Cardiac muscle cell (in vitro differentiated cells and primary cell): ENCODE results near the gene RPL4. TPM values are rescaled to one million over a fixed set of nuclear protein-coding genes. Genes with fewer than 3 reads are reported as not detected.
A peak's percentile ranks its signal among the peaks of the same experiment; 100 is the strongest.

Experiments used
- DNase-seq, 2 donors: peaks; one replicate each; pipeline versions ENCODE4 v3.0.0 to v3.0.0-alpha.2; 2010 to 2017; ENCODE audit warnings: low read depth in 1 of 2, low spot score in 1 of 2
- H3K27ac ChIP-seq: fragments of 200-600 bp; sonication (generic); 2 replicates; pipeline ENCODE4 v1.5.1; 2016
- H3K27me3 ChIP-seq: fragments of 200-600 bp; sonication (generic); 2 replicates; pipeline ENCODE4 v1.6.0; 2016; ENCODE audit warnings: control low read depth
- H3K36me3 ChIP-seq: fragments of 200-600 bp; sonication (generic); 2 replicates; pipeline ENCODE4 v1.5.1; 2016; ENCODE audit warnings: control low read depth
- H3K4me1 ChIP-seq: fragments of 200-600 bp; sonication (generic); 2 replicates; pipeline ENCODE4 v1.8.1; 2017; ENCODE audit warnings: low read depth, mild to moderate bottlenecking, mixed run types
- H3K4me3 ChIP-seq: fragments of 200-600 bp; sonication (generic); 2 replicates; pipeline ENCODE4 v1.5.1; 2016; ENCODE audit warnings: mild to moderate bottlenecking
- H3K9me3 ChIP-seq: fragments of 200-600 bp; sonication (generic); 2 replicates; pipeline ENCODE4 v1.5.1; 2017; ENCODE audit warnings: low read depth, mild to moderate bottlenecking, control low read depth
- CTCF ChIP-seq: IDR thresholded peaks from 2 replicates; pipeline ENCODE4 v1.5.1; 2012; ENCODE audit warnings: low read depth, mild to moderate bottlenecking, low read length
- polyA plus RNA-seq: library from polyadenylated mRNA; unstranded; fragments of >200 nt; fragmentation: Nextera tagmentation; extraction: Ambion mirVana; gene quantifications from 2 replicates; pipeline ENCODE4 v1.2.1, GENCODE V29; 2016
- total RNA-seq: library from RNA; depleted of rRNA; stranded (reverse); fragments of >200 nt; gene quantifications from 2 replicates; pipeline ENCODE4 v1.2.3, GENCODE V29; 2016

Gene RPL4
- total and polyA plus RNA-seq, 2 experiments from 2014 or later: 833 to 3,878 TPM

- peak; percentile 97 for TF ChIP-seq CTCF
- peaks cover 66% of the 10 kb centered on the region for H3K36me3 ChIP-seq
Measured at GRCh38 chr15:66497502-66498455, 6.9 kb downstream of the RPL4 start, which contains the start of gene SNAPC5. SNAPC5 (minus strand) TSS chr15:66497762; CDS start chr15:66497731, 31 bp downstream.

GRCh38 chr15:66496951-66497501, 7.6 kb downstream of the RPL4 start:
- Histone ChIP-seq H3K36me3 (peaks cover 64% of the 10 kb centered on the region), H3K4me3 (peak overlapping the region; percentile 67), H3K9me3 (no peaks in the 10 kb centered on the region), H3K27ac (peak overlapping the region; percentile 92), H3K27me3 (no peaks in the 10 kb centered on the region), H3K4me1 (peaks cover 5% of the 10 kb centered on the region)
- DNase-seq: no peak
- no peak for TF ChIP-seq CTCF

More at GRCh38 chr15:66497502-66498455, 6.9 kb downstream of the RPL4 start, which contains the start of gene SNAPC5:
- H3K27me3 ChIP-seq: no peaks in the 10 kb centered on the region
- H3K4me3 ChIP-seq: peak within 1 kb of the TSS; percentile 67
- no peaks in the 10 kb centered on the region for H3K9me3 ChIP-seq
- H3K27ac ChIP-seq: peak within 1 kb of the TSS; percentile 92
- peaks cover 7% of the 10 kb centered on the region for H3K4me1 ChIP-seq
- peak; percentile 97 to 98 for DNase-seq

GRCh38 chr15:66494262-66494661, 10.4 kb downstream of the RPL4 start:
- H3K27me3 ChIP-seq: no peaks in the 10 kb centered on the region
- no peak overlapping the region for H3K27ac ChIP-seq
- peaks cover 43% of the 10 kb centered on the region for H3K36me3 ChIP-seq
- H3K4me1 ChIP-seq: peaks cover 5% of the 10 kb centered on the region
- no peak for TF ChIP-seq CTCF
- no peak for DNase-seq
- H3K9me3 ChIP-seq: no peaks in the 10 kb centered on the region
- H3K4me3 ChIP-seq: no peak overlapping the region

- H3K4me3 ChIP-seq: no peak overlapping the region
- no peaks in the 10 kb centered on the region for H3K27me3 ChIP-seq
- no peak for DNase-seq
- H3K27ac ChIP-seq: peak overlapping the region; percentile 40
- no peak for TF ChIP-seq CTCF
- H3K4me1 ChIP-seq: peaks cover under 1% of the 10 kb centered on the region
- H3K9me3 ChIP-seq: no peaks in the 10 kb centered on the region
- H3K36me3 ChIP-seq: peaks cover 51% of the 10 kb centered on the region
Measured at GRCh38 chr15:66491846-66492245, 12.8 kb downstream of the RPL4 start.

GRCh38 chr15:66489179-66489791, 15.4 kb downstream of the RPL4 start:
- no peak for TF ChIP-seq CTCF
- Histone ChIP-seq H3K27ac (peak overlapping the region; percentile 10), H3K9me3 (no peaks in the 10 kb centered on the region), H3K27me3 (no peaks in the 10 kb centered on the region), H3K36me3 (peaks cover 45% of the 10 kb centered on the region), H3K4me3 (no peak overlapping the region), H3K4me1 (no peaks in the 10 kb centered on the region)
- no peak for DNase-seq
